ENCODE data around the gene OR51A7. TPM values are rescaled to one million over a fixed set of nuclear protein-coding genes. Genes with fewer than 3 reads are reported as not detected.

OR51A7 gene
- total and polyA plus RNA-seq, 2 of the 8 experiments (the other 6 are each of a cell fraction or from before 2014, with no cell fraction given), result not detected

Other genes with a start within 250 kb of the OR51A7 start
- not detected in 2 replicates for gene OR51E2, start 205.9 kb upstream of the OR51A7 start, total RNA-seq (2021; fragmentation: NEBNext Ultra II Directional; extraction: Animal tissue kit (Norgen Biotek cat#: 25700))
- not detected in 2 replicates for gene OR51E2, start 205.9 kb upstream of the OR51A7 start, polyA plus RNA-seq (2011; rRNA removed)
- not detected in 2 replicates for gene MMP26, start 199.0 kb upstream of the OR51A7 start, total RNA-seq (2021; fragmentation: NEBNext Ultra II Directional; extraction: Animal tissue kit (Norgen Biotek cat#: 25700))
- 0.06 TPM in 1 of 2 replicates, not detected in the other for gene MMP26, start 199.0 kb upstream of the OR51A7 start, polyA plus RNA-seq (2011; rRNA removed)
- not detected in 2 replicates for gene OR51F1, start 133.8 kb upstream of the OR51A7 start, total RNA-seq (2021; fragmentation: NEBNext Ultra II Directional; extraction: Animal tissue kit (Norgen Biotek cat#: 25700))
- gene OR51F1, start 133.8 kb upstream of the OR51A7 start, polyA plus RNA-seq (2011; rRNA removed), result not detected in 2 replicates
- gene OR52R1, start 99.4 kb upstream of the OR51A7 start, total RNA-seq (2021; fragmentation: NEBNext Ultra II Directional; extraction: Animal tissue kit (Norgen Biotek cat#: 25700)), result not detected in 2 replicates
- gene OR52R1, start 99.4 kb upstream of the OR51A7 start, polyA plus RNA-seq (2011; rRNA removed), result not detected in 2 replicates
- not detected in 2 replicates for gene OR51F2, start 82.5 kb upstream of the OR51A7 start, total RNA-seq (2021; fragmentation: NEBNext Ultra II Directional; extraction: Animal tissue kit (Norgen Biotek cat#: 25700))
- 0.09 and 0.15 TPM in 2 replicates for gene OR51F2, start 82.5 kb upstream of the OR51A7 start, polyA plus RNA-seq (2011; rRNA removed)
- gene OR51S1, start 54.6 kb upstream of the OR51A7 start, total RNA-seq (2021; fragmentation: NEBNext Ultra II Directional; extraction: Animal tissue kit (Norgen Biotek cat#: 25700)), result not detected in 2 replicates
- not detected in 2 replicates for gene OR51S1, start 54.6 kb upstream of the OR51A7 start, polyA plus RNA-seq (2011; rRNA removed)
- gene OR51T1, start 21.9 kb upstream of the OR51A7 start, total RNA-seq (2021; fragmentation: NEBNext Ultra II Directional; extraction: Animal tissue kit (Norgen Biotek cat#: 25700)), result not detected in 2 replicates
- gene OR51T1, start 21.9 kb upstream of the OR51A7 start, polyA plus RNA-seq (2011; rRNA removed), result not detected in 2 replicates
- gene OR51G2, start 15.6 kb downstream of the OR51A7 start, total RNA-seq (2021; fragmentation: NEBNext Ultra II Directional; extraction: Animal tissue kit (Norgen Biotek cat#: 25700)), result not detected in 2 replicates
- not detected in 2 replicates for gene OR51G2, start 15.6 kb downstream of the OR51A7 start, polyA plus RNA-seq (2011; rRNA removed)
- gene OR51G1, start 20.6 kb downstream of the OR51A7 start, total RNA-seq (2021; fragmentation: NEBNext Ultra II Directional; extraction: Animal tissue kit (Norgen Biotek cat#: 25700)), result not detected in 2 replicates
- not detected in 2 replicates for gene OR51G1, start 20.6 kb downstream of the OR51A7 start, polyA plus RNA-seq (2011; rRNA removed)
- not detected in 2 replicates for gene OR51A4, start 43.8 kb downstream of the OR51A7 start, total RNA-seq (2021; fragmentation: NEBNext Ultra II Directional; extraction: Animal tissue kit (Norgen Biotek cat#: 25700))
- not detected in 2 replicates for gene OR51A4, start 43.8 kb downstream of the OR51A7 start, polyA plus RNA-seq (2011; rRNA removed)
- gene OR51A2, start 51.9 kb downstream of the OR51A7 start, total RNA-seq (2021; fragmentation: NEBNext Ultra II Directional; extraction: Animal tissue kit (Norgen Biotek cat#: 25700)), result not detected in 2 replicates
- not detected in 2 replicates for gene OR51A2, start 51.9 kb downstream of the OR51A7 start, polyA plus RNA-seq (2011; rRNA removed)
- not detected in 2 replicates for gene OR51L1, start 91.1 kb downstream of the OR51A7 start, total RNA-seq (2021; fragmentation: NEBNext Ultra II Directional; extraction: Animal tissue kit (Norgen Biotek cat#: 25700))
- gene OR51L1, start 91.1 kb downstream of the OR51A7 start, polyA plus RNA-seq (2011; rRNA removed), result not detected in 2 replicates
- not detected in 2 replicates for gene OR52J3, start 142.7 kb downstream of the OR51A7 start, total RNA-seq (2021; fragmentation: NEBNext Ultra II Directional; extraction: Animal tissue kit (Norgen Biotek cat#: 25700))
- not detected in 2 replicates for gene OR52J3, start 142.7 kb downstream of the OR51A7 start, polyA plus RNA-seq (2011; rRNA removed)
- not detected in 2 replicates for gene OR52E2, start 155.8 kb downstream of the OR51A7 start, total RNA-seq (2021; fragmentation: NEBNext Ultra II Directional; extraction: Animal tissue kit (Norgen Biotek cat#: 25700))
- gene OR52E2, start 155.8 kb downstream of the OR51A7 start, polyA plus RNA-seq (2011; rRNA removed), result not detected in 2 replicates
- not detected in 2 replicates for gene OR52E1, start 165.8 kb downstream of the OR51A7 start, total RNA-seq (2021; fragmentation: NEBNext Ultra II Directional; extraction: Animal tissue kit (Norgen Biotek cat#: 25700))
- not detected in 2 replicates for gene OR52E1, start 165.8 kb downstream of the OR51A7 start, polyA plus RNA-seq (2011; rRNA removed)
- gene OR52A5, start 234.6 kb downstream of the OR51A7 start, total RNA-seq (2021; fragmentation: NEBNext Ultra II Directional; extraction: Animal tissue kit (Norgen Biotek cat#: 25700)), result 0.11 TPM in 1 of 2 replicates, not detected in the other
- 0.02 TPM in 2 replicates for gene OR52A5, start 234.6 kb downstream of the OR51A7 start, polyA plus RNA-seq (2011; rRNA removed)

Measured in H1 (cell line).